Epithelial cell of proximal tubule (primary cell): ENCODE results near the gene SULT4A1. TPM values are rescaled to one million over a fixed set of nuclear protein-coding genes. Genes with fewer than 3 reads are reported as not detected.

ENCODE experiments used
- DNase-seq: peaks from one replicate; pipeline ENCODE4 v3.0.0-alpha.2; 2011; ENCODE audit warnings: low read depth
- H3K4me3 ChIP-seq: 2 replicates; pipeline ENCODE4 v1.5.1; 2011; ENCODE audit warnings: low read depth, mild to moderate bottlenecking, low read length
- total RNA-seq: library from RNA; depleted of rRNA; stranded (reverse); fragments of >200 nt; gene quantifications from 2 replicates; pipeline ENCODE4 v1.2.3, GENCODE V29; 2015
- TF ChIP-seq, protein P1 (sequence below): conservative IDR thresholded peaks from 2 replicates; pipeline ENCODE4 v1.5.1; 2012; ENCODE audit warnings: low read depth, mild to moderate bottlenecking, low read length

The SULT4A1 gene
- total RNA-seq, 1 donor from 2014 or later = 2.1 TPM

GRCh38 chr22:43844560-43845545 lies 17.5 kb downstream of the SULT4A1 start:
- no peak for DNase-seq
- TF ChIP-seq, protein P1, sequence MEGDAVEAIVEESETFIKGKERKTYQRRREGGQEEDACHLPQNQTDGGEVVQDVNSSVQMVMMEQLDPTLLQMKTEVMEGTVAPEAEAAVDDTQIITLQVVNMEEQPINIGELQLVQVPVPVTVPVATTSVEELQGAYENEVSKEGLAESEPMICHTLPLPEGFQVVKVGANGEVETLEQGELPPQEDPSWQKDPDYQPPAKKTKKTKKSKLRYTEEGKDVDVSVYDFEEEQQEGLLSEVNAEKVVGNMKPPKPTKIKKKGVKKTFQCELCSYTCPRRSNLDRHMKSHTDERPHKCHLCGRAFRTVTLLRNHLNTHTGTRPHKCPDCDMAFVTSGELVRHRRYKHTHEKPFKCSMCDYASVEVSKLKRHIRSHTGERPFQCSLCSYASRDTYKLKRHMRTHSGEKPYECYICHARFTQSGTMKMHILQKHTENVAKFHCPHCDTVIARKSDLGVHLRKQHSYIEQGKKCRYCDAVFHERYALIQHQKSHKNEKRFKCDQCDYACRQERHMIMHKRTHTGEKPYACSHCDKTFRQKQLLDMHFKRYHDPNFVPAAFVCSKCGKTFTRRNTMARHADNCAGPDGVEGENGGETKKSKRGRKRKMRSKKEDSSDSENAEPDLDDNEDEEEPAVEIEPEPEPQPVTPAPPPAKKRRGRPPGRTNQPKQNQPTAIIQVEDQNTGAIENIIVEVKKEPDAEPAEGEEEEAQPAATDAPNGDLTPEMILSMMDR = no peak
- no peak overlapping the region for H3K4me3 ChIP-seq

- TF ChIP-seq, protein P1 = no peak
- no peak for DNase-seq
- no peak overlapping the region for H3K4me3 ChIP-seq
These were observed 18.4 kb downstream of the SULT4A1 start for GRCh38 chr22:43843783-43844530.

GRCh38 chr22:43841742-43842141 lies 20.6 kb downstream of the SULT4A1 start:
- H3K4me3 ChIP-seq = no peak overlapping the region
- TF ChIP-seq, protein P1 = no peak
- DNase-seq = no peak

- DNase-seq = no peak
- TF ChIP-seq, protein P1 = no peak
- no peak overlapping the region for H3K4me3 ChIP-seq
These were observed 21.5 kb downstream of the SULT4A1 start for GRCh38 chr22:43840851-43841250.

- DNase-seq = no peak
- TF ChIP-seq, protein P1 = no peak
- no peak overlapping the region for H3K4me3 ChIP-seq
These were observed 21.9 kb downstream of the SULT4A1 start for GRCh38 chr22:43840431-43840830.

DNA sequence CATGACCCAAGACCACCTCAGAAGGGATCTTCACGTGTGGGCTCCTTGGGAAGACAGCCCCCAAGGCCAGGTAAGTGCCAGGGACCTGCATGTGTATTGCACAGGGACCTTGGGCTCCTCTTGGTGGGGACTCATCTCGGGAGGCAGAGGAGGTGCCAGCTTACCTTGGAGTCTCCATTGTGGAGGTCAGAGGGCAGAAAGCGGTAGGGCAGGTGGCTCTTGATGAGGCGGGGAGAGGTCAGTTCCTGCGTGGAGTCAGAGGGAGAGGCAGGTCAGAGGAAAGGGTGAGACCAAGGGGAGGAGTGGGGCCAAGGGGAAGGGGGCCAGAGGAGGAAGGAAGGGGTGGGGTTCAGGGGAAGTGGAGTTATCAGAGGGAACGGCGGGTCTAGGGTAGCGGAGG lies 22.5 kb downstream of the SULT4A1 start:
- DNase-seq = no peak
- TF ChIP-seq, protein P1 = no peak
- H3K4me3 ChIP-seq = no peak overlapping the region
